ENCODE data around the gene PSME1. TPM values are rescaled to one million over a fixed set of nuclear protein-coding genes. Genes with fewer than 3 reads are reported as not detected.

Gene PSME1
- total and polyA plus RNA-seq, 2 of the 4 experiments (the other 2 are of a cell fraction): 42.8 to 106 TPM

- DNase-seq: no peak
- no peak overlapping the region for H4K5ac ChIP-seq (ENCODE audit: low read depth, low read length)
Observed at GRCh38 chr14:24138396-24139271, 2.6 kb downstream of the PSME1 start.

More at GRCh38 chr14:24138396-24139271, 2.6 kb downstream of the PSME1 start:
- H3K4ac ChIP-seq (ENCODE audit: low read depth, low read length): no peak overlapping the region
- WGBS, 2 experiments (ENCODE audit: extremely low coverage in 2 of 2, insufficient read length in 1 of 2): 93% methylated on average over 3 of the region's 13 CpGs; no CpG with 5 or more reads in 1 of the 2 experiments
- dilution Hi-C loops (cut with HindIII; ENCODE audit: low sequenced_read_pairs, unreplicated experiment) (no loop called here), in situ Hi-C loops (cut with MboI; ENCODE audit: low sequenced_read_pairs) (loop anchor here (10.0 to 25.0 kb wide), 3 partner anchors 296 to 1051 kb away; partner anchors contain the start of genes ACIN1, BCL2L2, C14orf119 and PABPN1), intact Hi-C loops (cut with micrococcal nuclease) (no loop called here)
- no peak overlapping the region for H3K4me3 ChIP-seq (ENCODE audit: insufficient read depth, low read depth, low read length)
- no peak overlapping the region for H4K91ac ChIP-seq (ENCODE audit: insufficient read depth, low read depth, low read length)
- no peak overlapping the region for H3K18ac ChIP-seq (ENCODE audit: low read depth, low read length)
- H2AFZ ChIP-seq (replicated peaks; ENCODE audit: low read length, poor library complexity): no peak overlapping the region
- peaks cover 17% of the 10 kb centered on the region for H4K20me1 ChIP-seq (ENCODE audit: insufficient read depth, low read length)
- H3K23ac ChIP-seq (ENCODE audit: low read depth, low read length): peak overlapping the region; percentile 43; the same call in 1 of the 2 replicates
- H3K4me1 ChIP-seq (ENCODE audit: control insufficient read depth, insufficient read depth, low read length): peaks cover 12% of the 10 kb centered on the region
- ATAC-seq (ENCODE audit: low read depth): no peak
- no peaks in the 10 kb centered on the region for H3K9me3 ChIP-seq (ENCODE audit: control insufficient read depth, insufficient read depth, low read length)
- CTCF ChIA-PET: no interaction called here
- no TSS peak for BruUV-seq (replicated peaks)
- H3K9me1 ChIP-seq (ENCODE audit: insufficient read depth, low read length): peaks cover 19% of the 10 kb centered on the region
- no peak overlapping the region for H2AK5ac ChIP-seq (ENCODE audit: low read depth, low read length)
- H4K8ac ChIP-seq (ENCODE audit: low read depth in 2 of 2, low read length in 2 of 2): no peak overlapping the region
- no peak overlapping the region for H2BK15ac ChIP-seq (ENCODE audit: low read depth, low read length)
- H2AK9ac ChIP-seq (replicated peaks; ENCODE audit: low read depth, low read length, poor library complexity): peak overlapping the region; percentile 57
- no peak overlapping the region for H3K56ac ChIP-seq (ENCODE audit: extremely low read depth, insufficient read depth, low read length)
- H3K79me1 ChIP-seq (ENCODE audit: low read depth in 1 of 2, low read length in 2 of 2): peaks cover 17 to 57% of the 10 kb centered on the region in 2 experiments
- no peak overlapping the region for H3K4me2 ChIP-seq (ENCODE audit: low read depth, low read length)
- H2BK5ac ChIP-seq (ENCODE audit: low read depth, low read length, poor library complexity, severe bottlenecking): no peak overlapping the region
- peaks cover 23% of the 10 kb centered on the region for H3K36me3 ChIP-seq (ENCODE audit: control insufficient read depth, insufficient read depth, low read length)
- TF ChIP-seq, protein P1, sequence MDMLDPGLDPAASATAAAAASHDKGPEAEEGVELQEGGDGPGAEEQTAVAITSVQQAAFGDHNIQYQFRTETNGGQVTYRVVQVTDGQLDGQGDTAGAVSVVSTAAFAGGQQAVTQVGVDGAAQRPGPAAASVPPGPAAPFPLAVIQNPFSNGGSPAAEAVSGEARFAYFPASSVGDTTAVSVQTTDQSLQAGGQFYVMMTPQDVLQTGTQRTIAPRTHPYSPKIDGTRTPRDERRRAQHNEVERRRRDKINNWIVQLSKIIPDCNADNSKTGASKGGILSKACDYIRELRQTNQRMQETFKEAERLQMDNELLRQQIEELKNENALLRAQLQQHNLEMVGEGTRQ (IDR thresholded peaks at IDR 0.05; ENCODE audit: low read depth, low read length): no peak
- TF ChIP-seq POLR2A (IDR thresholded peaks at IDR 0.05; ENCODE audit: low read depth, low read length) (no peak), RAD21 (IDR thresholded peaks at IDR 0.05; ENCODE audit: low read length) (no peak), FOS (IDR thresholded peaks at IDR 0.05; ENCODE audit: low read depth, low read length) (no peak), CHD1 (IDR thresholded peaks at IDR 0.05; ENCODE audit: low read depth, low read length) (no peak), NFE2L2 (IDR thresholded peaks at IDR 0.05; ENCODE audit: low read depth, low read length) (no peak), ELK1 (IDR thresholded peaks at IDR 0.05; ENCODE audit: borderline replicate concordance, low read depth, low read length) (no peak)
- no peak overlapping the region for H3K9ac ChIP-seq (ENCODE audit: low read depth, low read length)
- H3K14ac ChIP-seq (replicated peaks; ENCODE audit: low read depth, low read length): no peak overlapping the region
- H2BK120ac ChIP-seq (ENCODE audit: low read depth, low read length): no peak overlapping the region
- no peak overlapping the region for H3K27ac ChIP-seq (ENCODE audit: insufficient read depth, low read length)
- no peaks in the 10 kb centered on the region for H3K27me3 ChIP-seq (ENCODE audit: control insufficient read depth, insufficient read depth, low read length)
- POLR2A ChIA-PET (ENCODE audit: unreplicated experiment): no interaction called here
- no peak overlapping the region for H2BK20ac ChIP-seq (ENCODE audit: low read depth, low read length)

Data from IMR-90 (cell line).